ENCODE data around the gene C1orf74.
A peak's percentile ranks its signal among the peaks of the same experiment; 100 is the strongest.
"Not testable (repeated sequence)": the region's sequence is repeated elsewhere in the genome, so short reads cannot be mapped to it uniquely, and the experiment has no call there.

Gene C1orf74

GRCh38 chr1:209813902-209814301 lies 29.5 kb upstream of the C1orf74 start:
- no peak for DNase-seq
- Mint-ChIP-seq H3K4me1 (peaks cover 19% of the 10 kb centered on the region), H3K9me3 (peaks cover 0 to 4% of the 10 kb centered on the region in 2 donors), H3K27me3 (peaks cover 13% of the 10 kb centered on the region), H3K27ac (no peak overlapping the region), H3K4me3 (no peak overlapping the region)
- no peak for ATAC-seq

DNA sequence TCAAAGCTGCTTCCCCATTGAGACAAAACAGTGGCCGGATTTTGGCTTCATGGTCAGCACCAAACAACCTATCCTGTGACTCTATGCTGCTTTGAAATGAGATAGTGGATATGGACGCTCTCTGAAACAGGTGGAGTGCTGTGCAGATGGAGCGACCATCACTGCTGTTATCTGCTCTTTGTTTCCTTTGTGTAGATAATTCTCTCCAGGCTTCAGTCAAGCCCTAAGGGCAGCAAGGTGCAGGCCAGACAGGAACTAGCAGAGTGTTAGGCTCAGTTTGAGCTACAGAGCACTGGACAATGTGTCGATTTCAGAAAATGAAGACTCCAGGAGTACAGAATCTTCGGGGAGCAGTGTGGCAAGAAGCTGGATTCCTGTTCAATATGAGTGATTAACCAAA lies 26.4 kb upstream of the C1orf74 start:
- H3K27me3 Mint-ChIP-seq = no peaks in the 10 kb centered on the region
- DNase-seq = no peak
- ATAC-seq = no peak
- H3K4me1 Mint-ChIP-seq = peaks cover 16% of the 10 kb centered on the region
- peaks cover 0 to 4% of the 10 kb centered on the region in 2 donors for H3K9me3 Mint-ChIP-seq
- no peak overlapping the region for H3K4me3 Mint-ChIP-seq
- no peak overlapping the region for H3K27ac Mint-ChIP-seq

- ATAC-seq = no peak
- no peak overlapping the region for H3K27ac Mint-ChIP-seq
- DNase-seq = no peak
- no peak overlapping the region for H3K4me3 Mint-ChIP-seq
- peaks cover 23% of the 10 kb centered on the region for H3K4me1 Mint-ChIP-seq
- H3K9me3 Mint-ChIP-seq = peaks cover 0 to 4% of the 10 kb centered on the region in 2 donors
- no peaks in the 10 kb centered on the region for H3K27me3 Mint-ChIP-seq
Observed at GRCh38 chr1:209809611-209810010, 25.3 kb upstream of the C1orf74 start.

GRCh38 chr1:209808059-209808581 lies 23.8 kb upstream of the C1orf74 start:
- H3K9me3 Mint-ChIP-seq = peaks cover 0 to 4% of the 10 kb centered on the region in 2 donors
- peaks cover 34% of the 10 kb centered on the region for H3K4me1 Mint-ChIP-seq
- no peaks in the 10 kb centered on the region for H3K27me3 Mint-ChIP-seq
- DNase-seq (no peak), ATAC-seq (no peak)
- no peak overlapping the region for H3K27ac Mint-ChIP-seq
- H3K4me3 Mint-ChIP-seq = no peak overlapping the region

DNA sequence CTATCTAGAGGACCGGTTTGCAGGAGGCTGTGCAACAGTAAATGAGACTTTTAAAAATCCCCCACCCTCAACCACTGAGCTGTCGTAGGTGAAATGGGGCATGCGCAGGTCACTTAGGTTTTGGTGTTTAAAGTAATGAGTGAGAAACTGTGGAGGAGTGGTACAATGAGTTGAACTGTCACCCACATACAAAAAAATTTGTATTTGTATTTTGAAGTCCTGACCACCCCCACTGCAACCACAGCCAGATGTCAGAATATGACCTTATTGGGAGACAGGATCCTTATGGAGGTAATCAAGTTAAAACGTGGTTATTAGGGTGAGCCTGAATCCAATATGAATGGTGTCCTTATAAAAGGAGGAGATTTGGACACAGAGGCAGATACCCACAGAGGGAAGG lies 23.1 kb upstream of the C1orf74 start:
- no peaks in the 10 kb centered on the region for H3K27me3 Mint-ChIP-seq
- H3K27ac Mint-ChIP-seq = no peak overlapping the region
- ATAC-seq (no peak), DNase-seq (no peak)
- peaks cover 0 to 4% of the 10 kb centered on the region in 2 donors for H3K9me3 Mint-ChIP-seq
- H3K4me1 Mint-ChIP-seq = peaks cover 34% of the 10 kb centered on the region
- no peak overlapping the region for H3K4me3 Mint-ChIP-seq

DNA sequence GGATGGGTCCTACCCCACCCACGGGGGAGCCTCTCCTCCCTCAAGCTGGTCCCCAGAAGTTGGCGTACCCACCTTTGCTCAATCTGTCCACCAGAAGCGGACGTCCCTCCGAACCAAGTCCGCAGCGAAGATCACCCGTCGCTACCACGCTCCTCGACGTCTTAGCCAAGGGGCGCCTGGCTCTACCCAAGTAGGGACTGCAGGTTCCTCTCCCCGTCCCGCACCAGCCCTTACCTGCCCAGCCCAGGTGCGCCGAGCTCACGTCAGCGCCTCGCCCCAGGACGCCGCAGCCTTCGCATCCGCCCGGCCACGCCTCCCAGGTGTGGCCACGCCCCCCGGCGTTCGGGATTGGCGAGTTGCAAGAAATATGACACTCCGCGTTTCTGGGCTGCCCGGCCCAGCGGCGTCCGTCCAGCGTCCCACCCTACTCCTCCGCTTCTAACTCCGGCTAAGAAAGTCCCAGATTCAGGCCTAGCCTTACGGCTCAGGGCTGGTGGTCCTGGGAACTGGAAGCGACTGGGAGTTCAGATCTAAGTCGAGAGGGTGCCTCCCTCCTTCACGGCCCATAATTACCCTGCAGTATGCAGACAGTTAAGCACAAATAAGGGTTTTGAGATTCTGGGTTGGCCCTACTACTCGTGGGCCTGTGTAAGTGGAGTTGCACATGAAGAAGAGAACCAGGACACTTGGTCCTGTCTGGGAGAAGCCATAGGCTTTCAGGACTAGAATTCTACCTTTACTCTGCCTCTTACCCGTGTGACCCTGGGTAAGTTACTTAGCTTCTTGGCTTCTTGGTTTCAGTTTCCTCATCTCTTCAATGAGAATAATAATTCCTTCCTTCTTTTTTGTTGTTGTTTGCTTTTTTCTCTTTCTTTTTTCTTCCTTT lies 21.8 kb upstream of the C1orf74 start, which contains the start of gene IRF6:
TSS of gene IRF6 (minus strand) at position 268 of the 886 bp plus-strand sequence. CDS start 4,729 bp downstream, outside the sequence.
- Mint-ChIP-seq H3K9me3 (peaks cover 0 to 4% of the 10 kb centered on the region in 2 donors), H3K4me3 (peak within 1 kb of the TSS; percentile 76 to 93), H3K4me1 (peaks cover 34% of the 10 kb centered on the region), H3K27me3 (no peaks in the 10 kb centered on the region), H3K27ac (peak within 1 kb of the TSS in 1 of 2 donors; percentile 89)
- DNase-seq (peak; percentile 36 to 76), ATAC-seq (peak; percentile 76)

DNA sequence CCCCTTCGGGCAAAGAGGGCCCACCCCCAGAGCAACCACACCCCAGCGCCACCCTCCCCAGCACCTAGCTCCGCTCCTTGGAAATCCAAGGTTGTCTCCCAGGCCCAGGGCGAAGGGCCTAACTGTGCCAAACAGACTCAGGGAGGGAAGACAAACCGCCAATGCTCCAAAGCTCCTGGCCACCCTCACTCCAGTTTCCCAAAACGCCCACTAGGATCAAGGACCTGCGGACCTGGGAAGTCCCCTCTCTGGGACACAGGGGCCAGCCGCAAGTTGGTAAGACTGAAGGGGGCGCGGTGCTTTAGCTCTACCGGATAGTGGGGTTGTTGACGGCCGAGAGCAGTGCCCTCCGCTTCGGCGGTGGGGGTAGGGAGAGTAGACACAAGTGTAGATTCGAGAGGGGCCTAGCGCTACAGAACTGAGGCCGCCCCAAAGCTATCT lies 21.0 kb upstream of the C1orf74 start:
- H3K9me3 Mint-ChIP-seq = peaks cover 0 to 4% of the 10 kb centered on the region in 2 donors
- H3K4me1 Mint-ChIP-seq = peaks cover 34% of the 10 kb centered on the region
- peak overlapping the region in 1 of 2 donors; percentile 48 for H3K27ac Mint-ChIP-seq
- no peak for DNase-seq
- H3K27me3 Mint-ChIP-seq = no peaks in the 10 kb centered on the region
- no peak for ATAC-seq
- peak overlapping the region; percentile 76 to 93 for H3K4me3 Mint-ChIP-seq

DNA sequence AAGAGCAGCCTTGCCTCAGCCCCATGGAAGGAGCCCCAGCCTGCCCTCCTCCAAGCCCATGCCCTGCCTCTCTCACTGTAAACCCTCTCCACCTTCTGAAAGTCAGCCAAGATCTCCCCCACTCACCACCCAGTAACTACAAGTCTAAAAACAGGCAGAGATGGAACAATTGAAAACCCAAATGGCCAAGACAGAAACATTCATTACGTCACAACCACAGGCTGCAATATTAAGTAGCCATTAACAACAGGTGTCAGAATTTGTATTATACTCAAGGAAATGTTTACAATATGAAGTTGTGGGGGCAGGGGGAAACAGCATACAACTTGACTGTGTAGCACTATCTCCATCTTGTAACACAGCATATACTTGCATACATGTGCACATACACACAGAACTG lies 19.2 kb upstream of the C1orf74 start:
- no peaks in the 10 kb centered on the region for H3K27me3 Mint-ChIP-seq
- no peak for ATAC-seq
- H3K4me1 Mint-ChIP-seq = peaks cover 30% of the 10 kb centered on the region
- no peaks in the 10 kb centered on the region for H3K9me3 Mint-ChIP-seq
- DNase-seq = no peak
- no peak overlapping the region for H3K27ac Mint-ChIP-seq
- H3K4me3 Mint-ChIP-seq = no peak overlapping the region

GRCh38 chr1:209802780-209803152 lies 18.4 kb upstream of the C1orf74 start:
- Mint-ChIP-seq H3K27me3 (no peaks in the 10 kb centered on the region), H3K4me3 (no peak overlapping the region), H3K27ac (no peak overlapping the region), H3K9me3 (no peaks in the 10 kb centered on the region), H3K4me1 (peaks cover 30% of the 10 kb centered on the region)
- DNase-seq (no peak), ATAC-seq (no peak)

- Mint-ChIP-seq H3K9me3 (no peaks in the 10 kb centered on the region), H3K4me1 (peaks cover 30% of the 10 kb centered on the region), H3K27me3 (no peaks in the 10 kb centered on the region), H3K27ac (no peak overlapping the region), H3K4me3 (no peak overlapping the region)
- ATAC-seq (no peak), DNase-seq (no peak)
Observed at GRCh38 chr1:209802117-209802779, 17.9 kb upstream of the C1orf74 start.

- H3K27ac Mint-ChIP-seq = no peak overlapping the region
- peaks cover 27% of the 10 kb centered on the region for H3K4me1 Mint-ChIP-seq
- no peaks in the 10 kb centered on the region for H3K27me3 Mint-ChIP-seq
- ATAC-seq = no peak
- no peak overlapping the region for H3K4me3 Mint-ChIP-seq
- H3K9me3 Mint-ChIP-seq = no peaks in the 10 kb centered on the region
- no peak for DNase-seq
Observed at GRCh38 chr1:209800984-209801834, 16.9 kb upstream of the C1orf74 start.

DNA sequence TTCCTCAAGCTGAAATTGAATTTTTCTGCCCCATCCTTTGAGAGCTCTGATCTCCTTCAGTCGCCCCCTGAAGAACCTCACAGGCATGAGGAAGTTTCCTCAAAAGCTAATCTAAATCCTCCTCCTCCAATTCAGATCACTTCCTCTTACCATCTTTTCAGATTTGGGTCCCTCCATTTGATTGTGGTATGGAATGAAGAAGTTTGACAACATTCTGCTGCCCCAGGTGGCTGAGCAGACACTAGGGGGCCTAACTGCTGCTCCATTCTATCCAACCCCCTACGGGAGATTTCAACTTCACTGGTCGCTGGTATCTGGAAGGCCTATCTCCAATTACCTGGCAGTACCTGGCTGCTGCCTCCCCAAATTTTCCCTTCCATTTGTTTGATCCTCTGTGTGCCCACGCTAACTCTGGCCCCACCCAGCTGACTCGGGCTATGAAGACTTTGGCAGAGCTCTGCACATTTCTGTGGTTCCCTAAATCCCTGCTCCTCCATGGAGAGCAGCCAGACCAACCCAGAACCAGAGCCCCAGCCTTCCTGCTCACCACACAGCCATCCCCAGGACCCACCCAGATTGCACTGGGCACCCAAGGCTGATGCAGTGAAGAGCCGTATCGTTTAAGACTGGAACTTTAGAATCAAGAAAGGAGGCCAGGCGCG lies 13.8 kb upstream of the C1orf74 start:
- Mint-ChIP-seq H3K27ac (peak overlapping the region in 1 of 2 donors; percentile 23), H3K4me3 (no peak overlapping the region), H3K9me3 (no peaks in the 10 kb centered on the region), H3K4me1 (no peaks in the 10 kb centered on the region), H3K27me3 (no peaks in the 10 kb centered on the region)
- DNase-seq (no peak), ATAC-seq (no peak)

DNA sequence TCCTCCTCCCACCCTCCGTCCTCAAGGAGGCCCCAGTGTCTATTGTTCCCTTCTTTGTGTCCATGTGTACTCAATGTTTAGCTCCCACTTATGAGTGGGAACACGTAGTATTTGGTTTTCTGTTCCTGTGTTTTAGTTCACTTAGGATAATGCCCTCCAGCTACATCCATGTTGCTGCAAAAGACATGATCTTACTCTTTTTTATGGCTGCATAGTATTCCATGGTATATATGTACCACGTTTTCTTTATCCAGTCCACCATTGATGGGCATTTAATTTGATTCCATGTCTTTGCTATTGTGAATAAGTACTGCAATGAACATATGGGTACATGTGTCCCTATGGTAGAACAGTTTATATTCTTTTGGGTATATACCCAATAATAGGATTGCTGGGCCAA lies 9.4 kb upstream of the C1orf74 start:
- H3K4me1 Mint-ChIP-seq, H3K27me3 Mint-ChIP-seq: not testable (repeated sequence)

DNA sequence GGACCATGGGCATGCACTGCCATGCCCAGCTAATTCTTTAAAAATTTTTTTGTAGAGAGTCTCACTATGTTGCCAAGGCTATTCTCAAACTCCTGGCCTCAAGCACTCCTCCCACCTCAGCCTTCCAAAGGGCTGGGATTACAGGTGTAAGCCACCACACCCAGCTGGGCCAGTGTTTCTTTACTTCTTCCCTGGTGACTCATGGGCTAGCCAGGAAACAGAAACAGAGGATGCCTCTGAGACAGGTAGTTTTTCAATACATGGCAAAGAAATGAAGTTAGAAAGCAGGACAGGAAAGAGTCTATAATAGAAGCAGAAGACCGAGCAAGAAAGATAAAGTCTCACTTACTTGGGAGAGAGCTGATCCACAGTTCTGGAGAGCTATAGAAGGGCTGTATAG lies 7.6 kb upstream of the C1orf74 start:
- Mint-ChIP-seq H3K4me1 (no peaks in the 10 kb centered on the region), H3K4me3 (no peak overlapping the region), H3K27ac (no peak overlapping the region), H3K9me3 (no peaks in the 10 kb centered on the region), H3K27me3 (no peaks in the 10 kb centered on the region)
- ATAC-seq = no peak
- DNase-seq = no peak

More for the DNA sequence above, 9.4 kb upstream of the C1orf74 start:
- DNase-seq, H3K4me3 Mint-ChIP-seq, H3K27ac Mint-ChIP-seq, ATAC-seq, H3K9me3 Mint-ChIP-seq: not testable (repeated sequence)

Data from stimulated activated naive CD8-positive, alpha-beta T cell treated with anti-CD3 and anti-CD28 coated beads, Interleukin-15, amount 100 ng/mL, for 72 hours (primary cell).